Measurements from ENCODE around the gene HSPB1.

- TF ChIP-seq POLR2A (IDR thresholded peaks at IDR 0.05) (no peak), CTCF (IDR thresholded peaks at IDR 0.05) (no peak)
Measured at GRCh38 chr7:76346778-76347177, 44.3 kb downstream of the HSPB1 start.
